Heart right ventricle (tissue), 16 donors: ENCODE data around the gene AOC3. TPM values are rescaled to one million over a fixed set of nuclear protein-coding genes. Genes with fewer than 3 reads are reported as not detected.

ENCODE experiments used
- ATAC-seq, 8 donors: fragments of 200-7000 bp; cut with Tn5 transposase; one replicate each; pipeline ENCODE4 v1.9.1; 2020; ENCODE audit warnings: mild to moderate bottlenecking in 8 of 8, moderate library complexity in 8 of 8, moderate number of reproducible peaks in 1 of 8
- DNase-seq, 2 donors: peaks; one replicate each; pipeline ENCODE4 v3.0.0-alpha.2; 2020
- H3K27ac ChIP-seq, 10 donors: fragments of 200-600 bp; sonication (generic) in 2 of 10; one replicate each; pipeline versions ENCODE4 v1.5.0 to v1.8.0; 2020 to 2022; ENCODE audit warnings: mild to moderate bottlenecking in 3 of 10
- H3K27me3 ChIP-seq, 7 donors: fragments of 200-600 bp; one replicate each; pipeline ENCODE4 v1.8.0; 2021 to 2022; ENCODE audit warnings: mild to moderate bottlenecking in 2 of 7
- H3K36me3 ChIP-seq, 9 donors: fragments of 200-600 bp; sonication (generic) in 1 of 9; one replicate each; pipeline versions ENCODE4 v1.5.0 to v1.8.0; 2020 to 2022; ENCODE audit warnings: mild to moderate bottlenecking in 2 of 9
- H3K4me1 ChIP-seq, 9 donors: fragments of 200-600 bp; sonication (generic) in 1 of 9; one replicate each; pipeline versions ENCODE4 v1.5.0 to v1.8.0; 2020 to 2022; ENCODE audit warnings: mild to moderate bottlenecking in 4 of 9
- H3K4me3 ChIP-seq, 10 donors: fragments of 200-600 bp; sonication (generic) in 2 of 10; one replicate each; pipeline versions ENCODE4 v1.5.0 to v1.8.0; 2020 to 2022; ENCODE audit warnings: mild to moderate bottlenecking in 7 of 10, moderate library complexity in 2 of 10
- H3K9me3 ChIP-seq, 11 donors: fragments of 200-600 bp in 10 of 11; sonication (generic) in 2 of 11; one replicate each; pipeline versions ENCODE4 v1.5.0 to v1.8.0; 2013 to 2022; ENCODE audit warnings: mild to moderate bottlenecking in 2 of 11, control low read depth in 1 of 11, moderate library complexity in 1 of 11
- CTCF ChIP-seq, 9 donors: fragments of 200-600 bp; sonication (generic) in 2 of 9; IDR thresholded peaks; one replicate each; pipeline versions ENCODE4 v1.5.0 to v1.8.0; 2021 to 2022; ENCODE audit warnings: antibody characterized with exemption in 9 of 9, mild to moderate bottlenecking in 5 of 9, moderate library complexity in 1 of 9
- WGBS, 2 donors: extraction: QIAGEN DNeasy Blood & Tissue Kit; methylation state at CpG; one replicate each; pipeline ENCODE4 v1.1.7; 2013; ENCODE audit warnings: inconsistent platforms in 1 of 2; 5-methylcytosine and 5-hydroxymethylcytosine counted together
- intact Hi-C, 10 donors: fragments of 100-400 bp; cut with DNase I; formaldehyde crosslinking; loops; one replicate each; pipeline versions ENCODE4 v1.11.1 to v1.14.2; 2022
- polyA plus RNA-seq, 2 donors: library from polyadenylated mRNA; stranded (reverse); fragments of 200-250 nt; gene quantifications; one replicate each; pipeline ENCODE4 v1.2.3, GENCODE V29; 2013
- total RNA-seq, 10 donors: library from RNA; stranded (reverse); fragmentation: NEBNext Ultra II Directional in 3 of 10; extraction: Animal tissue kit (Norgen Biotek cat#: 25700) in 3 of 10; gene quantifications; one replicate each; pipeline versions ENCODE4 v1.2.1 to v1.2.4, GENCODE V29; 2021 to 2023
- donor health status: Arrhythmogenic right ventricular cardiomyopathy.
- donor health status: ischemic (EF 13 %, LVEDD 7.1; RV severe dilation, severe dysfunction).
- donor health status: healthy with polysubstance abuse.
- donor health status: DM: no; HTN: yes; CAD: no.
- donor health status: DM: no; HTN: no; CAD: no.
- donor health status: ischemic (EF 25% LVEDD 6.9; RV normal size, moderate dysfunction).
- donor health status: ischemic (EF 25% LVEDD 5.7; RV mildly dilated, moderate dysfunction).
- donor health status: healthy.
- donor health status: DM: yes; HTN: yes; CAD: no.
- donor health status: Ischemic cardiomyopathy.
- donor health status: ischemic (EF 35%, LVEDD 5.7; RV mildly dilated, moderate dysfunction).
- donor health status: nonischemic (EF 11% LVEDD 7.7; RV severe dilation, severe dysfunction).
- donor health status: DM: yes; HTN: yes; CAD: no.
- donor health status: PGD.
- donor health status: ischemic (EF 29% LVEDD 5.4; RV normal size, mild dysfunction).
- donor health status: nonischemic (EF 23%, LVEDD 6.1; RV moderate dilation, normal function).

The AOC3 gene
- total and polyA plus RNA-seq, 12 donors = 4.7 to 19.0 (median 11.5) TPM

GRCh38 chr17:42877037-42877436 lies 26.0 kb downstream of the AOC3 start:
- intact Hi-C loops = no loop called here
- Histone ChIP-seq H3K9me3 (no peaks in the 10 kb centered on the region), H3K27me3 (peaks cover 0 to 9% (median 0%) of the 10 kb centered on the region in 7 donors), H3K27ac (no peak overlapping the region), H3K36me3 (no peaks in the 10 kb centered on the region), H3K4me1 (peaks cover 0 to 6% (median 0%) of the 10 kb centered on the region in 9 donors), H3K4me3 (no peak overlapping the region)
- TF ChIP-seq CTCF (IDR thresholded peaks at IDR 0.05) = no peak
- ATAC-seq (no peak), DNase-seq (no peak)
- 90 to 95% methylated on average over 10 of the region's 10 CpGs for WGBS, 2 donors

GRCh38 chr17:42878123-42878880 lies 27.3 kb downstream of the AOC3 start:
- Histone ChIP-seq H3K27me3 (peaks cover 0 to 9% (median 0%) of the 10 kb centered on the region in 7 donors), H3K4me1 (peaks cover 0 to 6% (median 0%) of the 10 kb centered on the region in 9 donors), H3K9me3 (no peaks in the 10 kb centered on the region), H3K27ac (peak overlapping the region in 1 of 10 donors; percentile 41), H3K4me3 (no peak overlapping the region), H3K36me3 (no peaks in the 10 kb centered on the region)
- peak in 3 of 8 donors; percentile 13 to 57 (median 14) for ATAC-seq
- WGBS, 2 donors = 42 to 53% methylated on average over 13 of the region's 13 CpGs
- peak in 1 of 2 donors; percentile 20 for DNase-seq
- TF ChIP-seq CTCF (IDR thresholded peaks at IDR 0.05) = no peak
- intact Hi-C loops = no loop called here

DNA sequence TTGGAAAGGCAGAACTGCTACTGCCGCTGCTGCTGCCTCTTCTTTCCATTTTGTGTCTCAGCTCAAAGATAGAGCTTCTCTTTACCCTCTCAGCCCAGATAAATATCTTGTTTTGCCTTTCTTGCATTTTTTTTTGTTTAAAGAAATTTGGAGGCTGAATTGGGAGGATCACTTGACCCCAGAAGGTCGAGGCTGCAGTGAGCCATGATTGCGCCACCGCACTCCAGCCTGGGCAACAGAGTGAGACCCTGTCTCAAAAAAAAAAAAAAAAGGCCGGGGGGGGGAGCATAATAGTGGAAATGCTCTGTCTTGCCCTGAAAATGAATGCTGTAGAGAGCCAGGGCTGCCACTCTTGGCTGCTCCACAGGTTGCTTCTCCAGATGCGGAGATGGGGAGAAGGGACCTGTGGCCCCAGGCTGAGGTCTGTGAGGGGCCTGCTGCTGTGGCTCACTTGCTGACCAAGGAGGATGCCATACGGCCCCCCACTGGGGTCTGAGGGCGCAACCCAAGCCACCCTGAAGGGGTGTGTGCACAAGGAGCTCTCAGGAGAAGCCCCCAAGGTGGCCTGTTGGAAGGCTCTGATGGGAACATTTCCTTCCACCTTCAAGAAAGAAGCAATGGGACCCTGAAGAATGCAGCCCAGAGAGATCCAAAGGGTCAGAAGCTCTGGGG lies 28.1 kb downstream of the AOC3 start:
- Histone ChIP-seq H3K9me3 (no peaks in the 10 kb centered on the region), H3K36me3 (no peaks in the 10 kb centered on the region), H3K4me3 (no peak overlapping the region), H3K4me1 (peaks cover 0 to 6% (median 0%) of the 10 kb centered on the region in 9 donors), H3K27ac (peak overlapping the region in 2 of 10 donors; percentile 34 to 41), H3K27me3 (peaks cover 0 to 9% (median 0%) of the 10 kb centered on the region in 7 donors)
- peak in 1 of 8 donors; percentile 18 for ATAC-seq
- DNase-seq = no peak
- 79 to 83% methylated on average over 8 of the region's 8 CpGs for WGBS, 2 donors
- intact Hi-C loops = no loop called here
- no peak for TF ChIP-seq CTCF (IDR thresholded peaks at IDR 0.05)

- ATAC-seq (peak in 2 of 8 donors; percentile 24 to 48), DNase-seq (no peak)
- no peaks in the 10 kb centered on the region for H3K36me3 ChIP-seq
- peak overlapping the region in 2 of 10 donors; percentile 34 to 41 for H3K27ac ChIP-seq
- peaks cover 0 to 9% (median 0%) of the 10 kb centered on the region in 7 donors for H3K27me3 ChIP-seq
- WGBS, 2 donors = 46 to 55% methylated on average over 6 of the region's 6 CpGs
- no peak for TF ChIP-seq CTCF (IDR thresholded peaks at IDR 0.05)
- no peak overlapping the region for H3K4me3 ChIP-seq
- intact Hi-C loops = no loop called here
- H3K9me3 ChIP-seq = no peaks in the 10 kb centered on the region
- peaks cover 0 to 6% (median 0%) of the 10 kb centered on the region in 9 donors for H3K4me1 ChIP-seq
Measured at GRCh38 chr17:42879596-42879985, 28.6 kb downstream of the AOC3 start.
